Parathyroid adenoma (tissue), 2 donors: Measurements from ENCODE around the gene FAM50A.

Experiments used
- H2AFZ ChIP-seq: fragments of 300-600 bp; sonication (generic); one replicate; pipeline ENCODE4 v1.7.0; 2017; ENCODE audit warnings: antibody characterized with exemption, mild to moderate bottlenecking
- H3K27ac ChIP-seq: fragments of 300-600 bp; sonication (generic); one replicate; pipeline ENCODE4 v1.7.0; 2017
- H3K27me3 ChIP-seq: fragments of 300-600 bp; sonication (generic); one replicate; pipeline ENCODE4 v1.7.0; 2017; ENCODE audit warnings: low read length; ENCODE audit not compliant: control insufficient read depth, insufficient read depth
- H3K36me3 ChIP-seq: fragments of 300-600 bp; sonication (generic); one replicate; pipeline ENCODE4 v1.7.0; 2017; ENCODE audit warnings: low read length; ENCODE audit not compliant: control insufficient read depth, insufficient read depth
- H3K4me1 ChIP-seq: fragments of 300-600 bp; sonication (generic); one replicate; pipeline ENCODE4 v1.7.0; 2017; ENCODE audit warnings: control low read depth
- H3K4me2 ChIP-seq: fragments of 300-600 bp; sonication (generic); one replicate; pipeline ENCODE4 v1.7.0; 2017; ENCODE audit warnings: low read length
- H3K4me3 ChIP-seq: fragments of 300-600 bp; sonication (generic); one replicate; pipeline ENCODE4 v1.7.0; 2017; ENCODE audit warnings: low read depth, low read length
- H3K79me2 ChIP-seq: fragments of 300-600 bp; sonication (generic); one replicate; pipeline ENCODE4 v1.7.0; 2017; ENCODE audit warnings: control low read depth
- H3K9ac ChIP-seq: fragments of 300-600 bp; sonication (generic); one replicate; pipeline ENCODE4 v1.7.0; 2017; ENCODE audit warnings: mild to moderate bottlenecking
- H3K9me3 ChIP-seq: fragments of 300-600 bp; sonication (generic); one replicate; pipeline ENCODE4 v1.7.0; 2017; ENCODE audit warnings: low read length; ENCODE audit not compliant: control insufficient read depth
- CTCF ChIP-seq: fragments of 300-600 bp; sonication (generic); IDR thresholded peaks from one replicate; pipeline ENCODE4 v1.7.0; 2017; ENCODE audit warnings: antibody characterized with exemption, mild to moderate bottlenecking
- donor health status: primary hyperparathyroidism.

The FAM50A gene

GRCh38 chrX:154466907-154467306 lies 23.0 kb downstream of the FAM50A start:
- H3K9ac ChIP-seq = no peak overlapping the region
- no peaks in the 10 kb centered on the region for H3K36me3 ChIP-seq
- TF ChIP-seq CTCF = no peak
- no peak overlapping the region for H3K4me3 ChIP-seq
- no peaks in the 10 kb centered on the region for H3K4me1 ChIP-seq
- no peaks in the 10 kb centered on the region for H3K27me3 ChIP-seq
- no peaks in the 10 kb centered on the region for H3K9me3 ChIP-seq
- no peak overlapping the region for H2AFZ ChIP-seq
- H3K79me2 ChIP-seq = no peaks in the 10 kb centered on the region
- no peak overlapping the region for H3K27ac ChIP-seq
- no peak overlapping the region for H3K4me2 ChIP-seq

GRCh38 chrX:154467556-154467955 lies 23.6 kb downstream of the FAM50A start:
- Histone ChIP-seq H3K79me2 (no peaks in the 10 kb centered on the region), H3K4me2 (no peak overlapping the region), H3K27ac (no peak overlapping the region), H2AFZ (no peak overlapping the region), H3K9me3 (no peaks in the 10 kb centered on the region), H3K36me3 (no peaks in the 10 kb centered on the region), H3K27me3 (no peaks in the 10 kb centered on the region), H3K4me3 (no peak overlapping the region), H3K4me1 (no peaks in the 10 kb centered on the region), H3K9ac (no peak overlapping the region)
- TF ChIP-seq CTCF = no peak

GRCh38 chrX:154468217-154468616 lies 24.3 kb downstream of the FAM50A start:
- H3K4me3 ChIP-seq = no peak overlapping the region
- no peaks in the 10 kb centered on the region for H3K79me2 ChIP-seq
- H3K27me3 ChIP-seq = no peaks in the 10 kb centered on the region
- H2AFZ ChIP-seq = no peak overlapping the region
- H3K36me3 ChIP-seq = no peaks in the 10 kb centered on the region
- H3K9ac ChIP-seq = no peak overlapping the region
- no peaks in the 10 kb centered on the region for H3K9me3 ChIP-seq
- TF ChIP-seq CTCF = no peak
- no peaks in the 10 kb centered on the region for H3K4me1 ChIP-seq
- no peak overlapping the region for H3K27ac ChIP-seq
- no peak overlapping the region for H3K4me2 ChIP-seq

GRCh38 chrX:154469114-154469513 lies 25.2 kb downstream of the FAM50A start:
- TF ChIP-seq CTCF = no peak
- Histone ChIP-seq H2AFZ (no peak overlapping the region), H3K9me3 (no peaks in the 10 kb centered on the region), H3K4me1 (no peaks in the 10 kb centered on the region), H3K27ac (no peak overlapping the region), H3K27me3 (no peaks in the 10 kb centered on the region), H3K79me2 (no peaks in the 10 kb centered on the region), H3K4me2 (no peak overlapping the region), H3K9ac (no peak overlapping the region), H3K4me3 (no peak overlapping the region), H3K36me3 (no peaks in the 10 kb centered on the region)

GRCh38 chrX:154469880-154470279 lies 25.9 kb downstream of the FAM50A start:
- Histone ChIP-seq H3K9ac (no peak overlapping the region), H3K27me3 (no peaks in the 10 kb centered on the region), H3K4me1 (no peaks in the 10 kb centered on the region), H3K79me2 (no peaks in the 10 kb centered on the region), H3K36me3 (no peaks in the 10 kb centered on the region), H3K27ac (no peak overlapping the region), H3K4me2 (no peak overlapping the region), H2AFZ (no peak overlapping the region), H3K4me3 (no peak overlapping the region), H3K9me3 (no peaks in the 10 kb centered on the region)
- TF ChIP-seq CTCF = no peak
